Bronchial smooth muscle cell (primary cell): Measurements from ENCODE around the gene BTRC. TPM values are rescaled to one million over a fixed set of nuclear protein-coding genes. Genes with fewer than 3 reads are reported as not detected.

ENCODE experiments used
- total RNA-seq: library from RNA; depleted of rRNA; stranded (reverse); fragments of >200 nt; gene quantifications from 2 replicates; pipeline ENCODE4 v1.2.1, GENCODE V29; 2014

The BTRC gene
- 9.3 and 11.0 TPM in 2 replicates for total RNA-seq

DNA sequence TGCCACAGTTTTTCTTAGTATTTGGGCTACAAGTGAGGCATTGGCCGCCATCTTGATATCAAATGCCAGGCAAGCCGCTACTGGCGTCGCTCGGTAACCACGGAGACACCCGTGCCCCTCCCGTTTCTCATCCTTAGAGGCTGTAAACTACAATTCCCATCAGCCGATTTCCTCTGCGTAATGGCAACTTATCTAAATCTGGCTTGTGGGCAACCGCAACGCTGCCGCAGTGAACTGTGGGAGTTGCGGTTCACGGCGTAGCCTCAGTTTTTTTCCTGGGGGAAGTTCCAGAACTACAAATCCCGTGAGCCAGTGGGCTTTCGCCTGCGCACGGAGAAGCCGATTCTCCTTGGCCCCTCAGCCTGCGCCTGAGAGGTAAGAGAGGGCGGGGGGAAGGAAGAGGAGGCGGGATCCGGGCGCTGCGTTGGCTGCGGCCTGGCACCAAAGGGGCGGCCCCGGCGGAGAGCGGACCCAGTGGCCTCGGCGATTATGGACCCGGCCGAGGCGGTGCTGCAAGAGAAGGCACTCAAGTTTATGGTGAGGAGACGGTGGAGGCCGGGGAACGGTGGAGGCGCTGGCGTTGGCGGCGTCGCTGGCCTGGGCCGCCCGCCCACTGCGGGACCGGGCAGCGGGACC, at the start of gene BTRC:
BTRC (plus strand) TSS at position 474 of the 636 bp plus-strand sequence; CDS start at position 490, 16 bp downstream.

GRCh38 chr10:101587725-101588653, 234.0 kb downstream of the BTRC start, which contains the start of the genes DPCD and POLL:
Gene DPCD (plus strand): TSS chr10:101588321. CDS start chr10:101588337, 16 bp downstream.
Gene POLL (minus strand): TSS chr10:101588257. CDS start chr10:101587360, 897 bp downstream.

Other genes starting within 250 kb of the BTRC start
- gene TLX1, start 222.9 kb upstream of the BTRC start, total RNA-seq, result not detected in 2 replicates
- gene LBX1, start 124.7 kb upstream of the BTRC start, total RNA-seq, result under 0.01 TPM in 1 of 2 replicates, not detected in the other
- gene POLL, start 234.1 kb downstream of the BTRC start, total RNA-seq, result 9.1 and 9.8 TPM in 2 replicates
- gene DPCD, start 234.2 kb downstream of the BTRC start, total RNA-seq, result 52.8 and 67.7 TPM in 2 replicates